Measurements from ENCODE around the gene GOLIM4.
"Not testable (repeated sequence)": the region's sequence is repeated elsewhere in the genome, so short reads cannot be mapped to it uniquely, and the experiment has no call there.

GOLIM4 gene

DNA sequence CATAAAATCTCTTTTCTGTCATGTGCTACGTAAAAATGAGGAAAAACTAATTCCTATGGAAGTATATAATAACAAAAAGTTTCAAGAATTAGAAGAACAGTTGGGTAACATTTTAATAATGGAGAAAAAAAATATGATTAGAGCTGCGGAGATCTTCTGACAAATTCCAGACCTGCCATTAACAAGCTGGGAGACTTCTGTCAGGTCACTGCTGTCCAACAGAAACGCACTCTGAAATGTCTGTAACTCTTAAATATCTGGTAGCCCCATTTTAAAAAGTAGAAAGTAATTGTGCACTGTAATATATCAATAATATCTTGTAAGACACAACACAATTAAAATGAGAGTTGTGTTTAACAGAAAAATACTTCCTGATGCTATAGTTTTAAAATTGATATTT lies 15.7 kb downstream of the GOLIM4 start:
- DNase-seq (ENCODE audit: low read depth, low spot score) = no peak

- DNase-seq (ENCODE audit: low read depth, low spot score) = no peak
Observed at GRCh38 chr3:168077091-168077490, 18.6 kb downstream of the GOLIM4 start.

DNA sequence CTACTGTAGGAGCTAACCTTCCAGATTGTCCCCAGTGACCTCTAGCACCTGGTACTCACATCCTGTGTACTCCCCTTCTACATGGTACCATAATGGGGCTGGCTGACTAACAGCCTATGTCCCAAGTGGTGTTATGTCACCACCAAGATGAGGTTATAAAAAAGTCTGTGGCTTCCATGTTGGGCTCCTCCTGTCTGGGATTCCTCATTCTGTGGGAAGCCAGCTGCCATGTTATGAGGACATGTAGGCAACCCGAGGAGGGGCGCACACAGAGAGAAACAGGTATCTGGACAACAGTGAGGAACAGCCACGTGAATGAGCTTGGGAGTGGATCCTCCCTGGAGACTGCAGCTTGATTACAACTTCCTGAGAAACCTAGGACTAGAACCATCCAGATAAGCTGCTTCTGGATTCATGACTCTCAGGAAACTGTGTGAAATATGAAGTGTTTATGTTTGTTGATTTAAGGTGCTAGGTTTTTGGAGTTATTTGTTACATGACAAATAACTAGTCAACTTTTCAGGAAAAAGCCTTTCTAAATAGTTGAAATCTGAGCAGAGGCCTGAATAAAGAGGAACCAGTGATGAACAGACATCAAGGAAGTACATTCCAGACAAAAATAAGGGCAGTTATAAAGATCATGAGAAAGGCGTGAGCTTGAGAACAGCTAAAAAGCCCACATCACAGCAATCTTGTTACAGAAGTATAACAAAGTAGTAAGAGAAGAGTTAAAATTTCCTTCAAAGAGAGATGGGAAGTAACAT lies 21.7 kb downstream of the GOLIM4 start:
- no peak for DNase-seq (ENCODE audit: low read depth, low spot score)

DNA sequence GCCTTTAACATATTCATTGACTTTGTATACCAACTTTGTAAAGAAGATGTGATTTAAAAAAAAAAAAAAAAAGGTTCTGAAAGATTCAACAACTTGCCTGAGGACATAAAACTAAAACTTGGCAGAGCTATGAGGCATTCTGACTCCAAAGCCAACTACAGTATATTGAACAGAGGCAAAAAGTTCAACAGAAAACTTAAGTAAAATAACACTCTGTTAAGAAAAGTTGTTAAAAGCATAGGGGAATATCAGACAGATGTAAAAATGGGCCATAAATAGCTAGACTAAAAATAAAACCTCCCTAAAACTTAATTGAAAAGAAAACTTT lies 23.4 kb downstream of the GOLIM4 start:
- no peak for DNase-seq (ENCODE audit: low read depth, low spot score)

DNA sequence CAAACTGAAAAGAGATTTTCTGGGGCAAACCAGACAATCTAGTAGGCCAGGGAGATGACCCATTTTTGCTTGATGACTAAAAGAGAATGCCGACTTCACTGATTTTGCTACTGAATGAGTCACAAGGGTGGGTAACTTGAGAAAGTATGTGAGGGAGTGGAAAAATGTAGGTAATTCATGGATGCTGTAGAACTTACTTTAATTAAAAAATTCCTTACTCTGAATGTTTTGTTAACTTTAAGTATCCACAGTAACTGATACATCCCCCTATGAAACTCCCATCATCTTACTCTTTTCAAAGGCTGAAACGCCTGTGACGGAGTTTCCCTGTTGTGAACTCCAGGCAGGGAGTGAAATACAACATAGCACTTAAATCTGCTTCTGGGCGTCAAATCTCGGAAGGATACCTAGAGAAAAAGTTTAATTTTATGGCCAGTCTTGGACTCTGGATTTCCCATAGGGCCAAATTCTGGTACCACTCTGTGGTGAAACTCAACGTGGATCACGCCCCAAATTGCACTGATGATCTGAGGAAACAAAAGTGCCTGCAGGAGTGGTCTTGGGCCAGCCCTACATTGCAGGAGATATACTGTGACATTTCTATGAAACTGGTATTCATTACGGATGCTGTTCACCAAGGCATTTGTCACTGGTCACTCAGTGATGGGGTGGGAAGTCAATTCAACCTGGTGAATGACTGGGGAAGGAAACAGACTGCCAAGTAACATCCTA lies 24.0 kb downstream of the GOLIM4 start:
- DNase-seq (ENCODE audit: low read depth, low spot score) = no peak

DNA sequence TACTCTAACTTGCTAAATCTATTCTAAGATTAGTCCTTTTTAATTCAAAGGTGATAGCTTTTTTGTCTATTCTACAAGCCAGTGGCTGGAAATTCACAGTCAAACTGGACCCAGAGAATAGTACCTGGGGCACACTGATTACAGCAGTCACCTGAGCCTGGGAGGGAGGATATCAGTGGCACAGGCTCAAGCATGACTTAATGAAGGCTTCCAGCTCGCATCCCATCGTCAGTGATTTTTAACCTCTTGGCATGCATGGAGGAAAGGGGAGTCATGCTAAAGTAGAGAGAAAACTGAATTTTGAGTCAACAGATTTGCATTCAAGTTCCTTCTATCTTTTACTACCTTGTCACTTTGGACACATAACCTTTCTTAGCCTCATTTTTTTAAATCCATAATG lies 24.8 kb downstream of the GOLIM4 start:
- no peak for DNase-seq (ENCODE audit: low read depth, low spot score)

- DNase-seq (ENCODE audit: low read depth, low spot score) = no peak
Observed at GRCh38 chr3:168068346-168068745, 27.4 kb downstream of the GOLIM4 start.

GRCh38 chr3:168066882-168067281 lies 28.8 kb downstream of the GOLIM4 start:
- no peak for DNase-seq (ENCODE audit: low read depth, low spot score)

DNA sequence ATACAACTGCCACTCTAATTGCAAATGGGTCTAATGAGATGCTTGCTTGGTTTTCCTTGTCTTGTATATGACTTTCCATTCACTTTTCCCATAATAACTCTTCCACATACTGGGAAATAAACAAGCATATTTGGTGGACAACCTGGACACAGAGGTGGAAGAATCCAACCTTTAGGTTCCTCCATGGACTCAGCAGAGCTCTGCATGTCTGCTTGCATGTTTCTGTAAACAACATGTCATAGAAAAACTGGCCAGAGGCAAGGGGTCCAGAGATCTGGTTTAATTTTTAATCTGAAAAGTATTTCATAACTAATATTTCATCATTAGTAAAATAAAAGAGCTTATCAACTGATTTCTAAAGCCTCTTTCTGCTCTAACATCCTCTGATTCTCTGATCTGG lies 30.2 kb downstream of the GOLIM4 start:
- DNase-seq (ENCODE audit: low read depth, low spot score) = no peak

GRCh38 chr3:168063122-168063521 lies 32.6 kb downstream of the GOLIM4 start:
- DNase-seq (ENCODE audit: low read depth, low spot score) = no peak

GRCh38 chr3:168062679-168063078 lies 33.0 kb downstream of the GOLIM4 start:
- DNase-seq (ENCODE audit: low read depth, low spot score) = no peak

GRCh38 chr3:168061332-168061996 lies 34.3 kb downstream of the GOLIM4 start:
- no peak for DNase-seq (ENCODE audit: low read depth, low spot score)

DNA sequence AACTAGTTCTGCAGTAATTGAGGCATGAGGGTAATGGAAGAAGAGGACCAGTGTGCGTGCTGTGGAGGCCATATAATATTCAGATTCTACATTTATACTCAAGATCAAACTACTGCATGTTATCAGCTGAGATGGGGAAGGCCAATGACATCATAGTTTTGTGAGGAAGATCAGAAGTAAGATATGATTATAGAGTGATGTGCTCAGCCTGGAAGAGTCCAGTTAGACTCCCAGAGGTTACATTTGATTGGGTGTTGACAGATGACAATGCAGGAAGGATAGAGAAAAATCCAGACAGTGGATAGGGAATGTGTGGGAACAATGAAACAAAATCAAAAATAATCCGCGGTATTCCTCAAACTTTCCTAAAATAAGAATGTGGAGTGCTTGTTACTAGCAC lies 35.4 kb downstream of the GOLIM4 start:
- no peak for DNase-seq (ENCODE audit: low read depth, low spot score)

GRCh38 chr3:168058481-168058880 lies 37.2 kb downstream of the GOLIM4 start:
- no peak for DNase-seq (ENCODE audit: low read depth, low spot score)

DNA sequence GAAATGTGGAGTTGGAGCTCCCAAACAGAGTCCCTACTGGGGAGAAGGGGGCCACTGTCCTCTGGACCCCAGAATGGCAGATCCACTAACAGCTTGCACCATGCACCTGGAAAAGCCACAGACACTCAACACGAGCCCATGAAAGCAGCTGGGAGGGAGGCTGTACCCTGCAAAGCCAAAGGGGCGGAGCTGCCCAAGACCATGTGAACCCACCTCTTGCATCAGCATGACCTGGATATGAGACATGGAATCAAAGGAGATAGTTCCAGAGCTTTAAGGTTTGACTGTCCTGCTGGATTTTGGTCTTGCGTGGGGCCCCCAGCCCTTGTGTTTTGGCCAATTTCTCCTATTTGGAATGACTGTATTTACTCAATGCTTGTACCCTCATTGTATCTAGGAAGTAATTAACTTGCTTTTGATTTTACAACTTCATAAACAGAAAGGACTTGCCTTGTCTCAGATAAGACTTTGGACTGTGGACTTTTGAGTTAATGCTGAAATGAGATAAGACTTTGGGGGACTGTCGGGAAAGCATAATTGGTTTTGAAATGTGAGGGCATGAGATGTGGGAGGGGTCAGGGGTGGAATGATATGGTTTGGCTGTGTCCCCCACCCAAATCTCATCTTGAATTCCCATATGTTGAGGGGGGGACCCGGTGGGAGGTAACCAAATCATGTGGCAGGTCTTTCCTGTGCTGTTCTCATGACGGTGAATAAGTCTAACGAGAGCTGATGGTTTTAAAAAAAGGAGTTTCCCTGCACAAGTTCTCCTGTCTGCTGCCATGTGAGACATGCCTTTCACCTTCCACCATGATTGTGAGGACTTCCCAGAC lies 39.1 kb downstream of the GOLIM4 start:
- DNase-seq (ENCODE audit: low read depth, low spot score) = not testable (repeated sequence)

DNA sequence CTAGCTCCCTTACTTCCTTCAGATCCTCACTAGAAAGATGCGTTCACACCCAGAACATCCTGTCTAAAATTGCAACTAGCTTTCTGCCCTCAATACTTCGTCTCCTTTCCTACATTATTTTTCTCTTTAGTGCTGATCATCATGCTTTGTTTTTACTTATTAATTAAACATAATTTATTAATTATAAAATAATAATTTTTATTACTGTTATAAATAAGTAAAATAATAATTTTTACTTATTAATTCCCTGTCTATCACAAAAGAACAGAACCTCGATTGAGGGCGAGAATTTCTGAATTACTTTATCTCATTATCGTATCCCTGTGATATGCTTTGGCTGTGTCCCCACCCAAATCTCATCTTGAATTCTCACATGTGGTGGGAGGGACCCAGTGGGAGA lies 41.3 kb downstream of the GOLIM4 start:
- DNase-seq (ENCODE audit: low read depth, low spot score) = no peak

DNA sequence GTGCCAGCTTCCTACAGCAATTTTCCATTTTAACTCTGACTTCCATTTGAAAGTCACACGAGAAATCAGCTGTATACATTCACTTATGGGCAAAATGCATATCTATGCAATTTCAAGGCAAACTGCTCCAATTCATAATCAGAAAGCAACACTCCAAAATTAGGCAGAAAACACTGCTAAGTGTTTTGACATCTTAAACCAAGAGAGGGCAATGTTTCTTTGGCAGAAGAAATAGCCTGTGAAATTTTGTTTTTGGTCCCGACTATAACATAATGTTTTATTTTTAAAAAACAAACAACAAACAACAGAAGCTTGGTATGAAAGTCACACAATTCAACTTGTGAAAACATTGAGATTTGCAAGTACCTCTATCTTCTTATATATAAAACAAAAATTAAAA lies 42.6 kb downstream of the GOLIM4 start:
- no peak for DNase-seq (ENCODE audit: low read depth, low spot score)

DNA sequence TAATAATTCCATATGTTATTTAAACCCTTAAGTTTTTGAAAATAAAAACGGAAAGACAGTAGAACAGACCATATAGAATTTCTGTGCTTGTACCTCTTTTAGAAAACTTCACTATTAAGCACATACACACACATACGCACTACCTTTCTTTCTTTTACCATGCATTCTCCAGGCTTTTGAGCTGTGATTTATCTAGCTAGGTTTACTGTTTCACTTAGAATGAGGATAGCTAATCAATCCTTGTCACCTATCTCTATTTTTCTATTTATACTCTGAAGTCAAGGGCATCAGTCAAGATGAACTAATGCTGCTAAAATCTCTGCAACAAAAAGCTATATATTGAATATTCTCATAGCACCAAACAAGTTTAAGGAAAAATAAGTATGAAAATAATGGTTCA lies 43.2 kb downstream of the GOLIM4 start:
- no peak for DNase-seq (ENCODE audit: low read depth, low spot score)

DNA sequence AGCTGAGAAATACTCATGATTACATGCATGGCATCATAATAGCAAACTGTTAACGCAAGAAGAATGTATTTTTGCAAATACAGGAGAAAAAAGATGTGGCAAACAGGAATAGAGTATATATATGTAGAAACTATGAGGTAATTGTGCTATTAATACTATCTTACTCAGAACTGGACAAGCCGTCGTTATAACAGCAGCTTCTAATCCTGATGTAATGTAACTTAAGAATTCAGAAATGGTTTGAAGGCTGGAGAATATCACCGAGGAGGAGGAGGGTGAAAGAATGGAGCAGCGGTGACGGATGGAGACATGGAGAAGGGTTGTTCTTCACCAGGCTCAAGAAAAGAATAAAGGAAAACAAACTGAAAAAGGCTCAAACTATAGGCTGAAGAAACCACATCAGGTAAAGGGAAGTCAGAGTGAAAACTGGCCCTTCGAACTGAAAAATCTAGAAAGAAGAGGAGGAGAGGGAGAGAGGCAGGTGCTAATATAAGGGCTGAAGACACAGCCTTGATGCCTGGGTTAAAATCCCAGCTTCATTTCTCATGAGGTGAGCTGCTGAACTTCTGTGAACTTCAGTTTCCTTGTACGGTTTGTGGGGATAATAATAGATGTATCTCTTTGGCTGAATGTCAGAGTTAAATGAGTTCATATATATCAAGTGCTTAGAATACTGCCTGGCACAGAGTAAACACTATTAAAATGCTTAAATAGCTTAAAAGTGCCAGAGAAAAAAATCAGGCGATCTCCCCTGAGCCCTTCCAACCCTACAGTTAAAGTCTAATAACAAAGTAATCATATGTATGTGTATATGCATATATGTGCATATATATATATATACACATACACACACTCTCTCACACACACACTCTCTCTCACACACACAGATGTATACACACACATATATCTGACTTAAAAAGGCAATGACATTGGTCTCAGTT lies 43.9 kb downstream of the GOLIM4 start:
- no peak for DNase-seq (ENCODE audit: low read depth, low spot score)

- DNase-seq (ENCODE audit: low read depth, low spot score) = no peak
Observed at GRCh38 chr3:168051070-168051469, 44.7 kb downstream of the GOLIM4 start.

All from smooth muscle cell of the brain vasculature (primary cell).